T47D (cell line): ENCODE data around the gene CSNK1E.

Source experiments
- DNase-seq, 2 experiments: peaks; one replicate each; pipeline versions ENCODE4 v3.0.0 to v3.0.0-alpha.2; 2011 to 2012; ENCODE audit warnings: low read depth in 1 of 2, low spot score in 1 of 2
- JUND ChIP-seq: IDR thresholded peaks from 2 replicates; pipeline ENCODE4 v1.6.1; 2012; ENCODE audit warnings: low read depth
- in situ Hi-C: cut with HindIII; loops from 2 replicates; pipeline ENCODE4 v1.10.0; 2016; ENCODE audit warnings: low sequenced_read_pairs, low pct_unique_long_range_greater_than_20kb

CSNK1E gene

DNA sequence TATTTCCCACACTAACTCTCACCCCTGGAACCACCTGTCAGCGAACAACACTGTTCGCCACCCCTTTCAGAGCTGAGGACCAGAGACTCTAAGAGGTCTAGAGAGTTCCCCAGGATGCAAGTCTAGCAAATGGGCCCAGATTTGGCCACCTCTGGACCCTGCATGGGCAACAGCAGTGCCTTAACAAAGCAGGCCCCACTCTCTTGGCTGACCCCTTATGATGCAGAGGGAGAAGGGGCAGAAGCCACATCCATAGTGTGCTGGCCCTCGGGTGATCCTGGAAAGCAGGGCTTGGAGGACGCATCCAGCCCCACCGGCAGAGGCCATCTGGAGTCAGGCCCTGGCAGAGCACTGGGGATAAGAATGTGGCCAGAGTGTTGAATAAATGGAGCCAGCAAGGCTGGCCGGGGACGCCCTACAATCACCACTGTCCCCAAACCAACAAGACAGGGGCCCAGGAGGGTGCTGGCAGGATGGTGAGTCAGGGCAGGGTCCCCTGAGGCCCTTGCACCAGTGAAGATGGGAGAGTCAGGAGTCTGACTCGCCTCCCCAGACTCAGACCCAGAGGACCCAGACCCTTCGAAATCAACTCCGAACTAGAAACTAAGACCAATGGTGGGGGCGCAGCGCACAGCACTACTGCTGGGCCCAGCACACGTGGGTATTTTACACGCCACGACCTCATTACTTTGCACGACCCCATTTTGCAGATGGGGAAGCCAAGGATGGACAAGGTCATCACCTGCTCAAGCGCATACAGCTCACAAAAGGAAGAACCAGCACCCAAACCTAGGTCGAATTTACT is 6.5 kb downstream of the CSNK1E start:
- in situ Hi-C loops: no loop called here
- no peak for DNase-seq
- TF ChIP-seq JUND: no peak

DNA sequence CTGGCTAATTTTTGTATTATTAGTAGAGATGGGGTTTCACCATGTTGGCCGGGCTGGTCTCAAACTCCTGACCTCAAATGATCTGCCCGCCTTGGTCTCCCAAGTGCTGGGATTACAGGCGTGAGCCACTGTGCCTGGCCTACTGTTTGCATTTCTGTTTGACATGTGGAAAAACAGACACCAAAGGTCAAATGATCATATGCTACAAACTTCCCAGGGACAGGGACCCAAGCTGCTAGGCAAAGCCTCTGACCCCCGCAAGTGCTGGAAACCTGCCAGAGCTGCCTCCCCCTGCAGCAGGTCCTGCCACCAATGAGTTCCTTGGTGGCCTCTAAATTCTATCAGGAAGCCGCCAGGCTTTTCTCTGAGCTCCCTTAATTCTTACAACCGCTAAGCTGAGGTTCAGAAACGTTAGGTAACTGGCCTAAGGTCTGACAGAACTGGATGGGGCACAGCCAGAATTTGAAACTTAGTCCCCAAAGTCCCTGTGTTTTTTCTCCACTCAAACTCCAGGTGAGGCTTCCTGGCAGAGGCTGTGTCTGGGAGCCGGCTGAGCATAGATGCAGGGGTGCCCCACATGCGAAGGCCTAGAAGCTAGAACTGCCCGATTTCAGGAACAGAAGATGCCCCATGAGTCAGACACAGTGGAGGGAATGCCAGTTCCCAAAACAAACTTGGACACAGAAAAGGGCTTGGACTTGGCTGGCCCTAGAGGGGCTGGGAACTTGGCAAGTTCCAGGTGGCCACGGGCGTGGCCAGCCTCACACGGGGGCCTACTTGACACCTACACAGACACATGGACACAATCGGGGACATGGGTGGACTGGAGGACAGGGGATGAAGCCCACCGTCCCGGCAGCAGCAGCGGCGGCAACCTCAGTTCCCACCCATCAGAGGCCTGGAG is 7.4 kb downstream of the CSNK1E start:
- DNase-seq: no peak
- in situ Hi-C loops: no loop called here
- no peak for TF ChIP-seq JUND

DNA sequence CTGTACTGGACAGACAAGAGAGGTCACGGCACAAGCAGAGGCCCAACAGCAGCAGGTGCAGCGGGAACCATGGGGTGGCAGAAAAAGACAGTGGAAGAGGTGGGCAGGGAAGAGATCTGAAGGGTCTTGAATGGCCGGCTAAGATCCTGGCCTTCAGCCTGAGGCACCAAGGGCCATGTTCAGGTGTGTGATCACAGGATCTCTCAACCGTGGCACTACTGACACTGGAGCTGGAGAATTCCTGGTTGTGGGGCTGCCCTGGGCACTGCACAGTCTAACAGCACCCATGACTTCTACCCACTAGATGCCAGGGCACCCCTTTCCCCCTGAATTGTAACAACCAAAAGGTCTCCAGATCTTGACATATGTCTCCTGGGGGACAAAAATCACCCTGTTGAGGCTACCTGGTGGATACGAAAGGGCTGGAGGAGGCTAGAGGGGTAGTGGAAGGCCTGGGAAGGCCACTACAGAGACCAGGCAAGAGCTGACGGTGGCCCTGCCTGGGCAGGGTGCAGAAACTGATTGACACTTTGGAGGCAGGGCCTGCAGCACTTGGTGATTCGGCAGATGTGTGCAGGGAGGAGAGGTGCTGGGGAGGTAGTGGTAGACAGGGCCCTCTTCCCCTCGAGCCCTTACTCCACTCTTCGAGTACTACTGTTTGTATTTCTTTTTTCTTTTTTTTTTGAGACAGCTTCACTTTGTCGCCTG is 8.3 kb downstream of the CSNK1E start:
- no peak for TF ChIP-seq JUND
- DNase-seq: no peak
- in situ Hi-C loops: no loop called here

DNA sequence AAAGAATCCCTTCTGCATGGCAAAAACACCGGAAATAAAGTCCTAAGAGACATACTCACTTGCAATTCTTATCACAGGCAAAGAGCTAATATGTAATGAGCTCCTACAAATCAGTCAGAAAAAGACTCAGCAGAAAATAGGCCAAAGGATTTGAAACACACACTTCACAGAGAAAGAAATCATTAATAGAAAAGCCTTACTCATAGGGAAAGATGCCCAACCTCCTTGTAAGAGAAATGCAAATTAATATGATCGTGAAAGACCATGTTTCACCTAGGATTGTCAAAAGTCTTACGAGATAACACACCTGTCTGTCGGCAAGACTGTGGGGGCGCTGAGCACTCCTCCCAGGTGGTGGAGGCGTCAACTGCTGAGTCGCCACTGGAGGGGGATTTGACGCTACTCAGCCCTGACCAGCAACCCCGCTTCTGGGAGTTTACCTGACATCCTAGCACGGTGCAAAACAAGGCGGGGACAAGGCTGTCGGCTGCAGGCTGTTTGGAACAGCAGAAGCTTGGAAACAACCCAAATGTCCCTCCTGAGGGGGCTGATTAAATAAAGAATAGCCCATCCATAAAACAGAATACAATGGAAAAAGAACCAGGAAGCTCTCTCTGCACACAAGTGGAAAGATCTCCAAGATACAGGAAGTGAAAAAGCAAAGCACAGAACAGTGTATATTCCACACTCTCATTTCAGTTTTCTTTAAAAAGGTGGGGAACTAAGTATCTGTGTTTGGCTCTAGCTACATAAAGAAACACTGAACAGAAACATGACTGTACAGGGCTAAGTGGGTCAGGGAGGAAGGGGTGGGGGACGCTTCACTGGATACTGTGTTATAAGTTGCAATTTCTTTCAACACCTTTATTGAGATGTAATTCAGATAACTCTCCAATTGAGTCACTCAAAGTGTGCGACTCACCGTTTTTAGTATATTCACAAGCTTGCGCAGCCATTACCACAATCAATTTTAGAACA is 11.5 kb downstream of the CSNK1E start:
- DNase-seq: peak in 1 of 2 experiments; percentile 13
- TF ChIP-seq JUND: no peak
- in situ Hi-C loops: no loop called here

DNA sequence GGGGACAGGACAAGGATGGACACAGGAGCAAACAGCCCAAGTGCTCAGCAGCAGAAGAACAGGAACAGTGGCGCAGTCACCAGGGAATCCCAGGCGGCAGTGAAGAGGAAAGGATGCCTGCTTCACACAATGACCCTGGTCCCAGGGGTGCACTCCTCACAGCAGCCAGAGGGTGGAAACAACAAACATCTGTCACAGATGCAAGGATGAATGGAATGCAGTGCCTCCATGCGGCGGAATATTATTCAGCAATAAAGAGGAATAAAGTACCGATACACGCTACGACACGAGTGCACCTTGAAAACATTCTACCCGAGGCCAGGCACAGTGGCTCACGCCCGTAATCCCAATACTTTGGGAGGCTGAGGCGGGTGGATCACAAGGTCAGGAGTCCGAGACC is 12.7 kb downstream of the CSNK1E start:
- in situ Hi-C loops: no loop called here
- no peak for DNase-seq
- no peak for TF ChIP-seq JUND

DNA sequence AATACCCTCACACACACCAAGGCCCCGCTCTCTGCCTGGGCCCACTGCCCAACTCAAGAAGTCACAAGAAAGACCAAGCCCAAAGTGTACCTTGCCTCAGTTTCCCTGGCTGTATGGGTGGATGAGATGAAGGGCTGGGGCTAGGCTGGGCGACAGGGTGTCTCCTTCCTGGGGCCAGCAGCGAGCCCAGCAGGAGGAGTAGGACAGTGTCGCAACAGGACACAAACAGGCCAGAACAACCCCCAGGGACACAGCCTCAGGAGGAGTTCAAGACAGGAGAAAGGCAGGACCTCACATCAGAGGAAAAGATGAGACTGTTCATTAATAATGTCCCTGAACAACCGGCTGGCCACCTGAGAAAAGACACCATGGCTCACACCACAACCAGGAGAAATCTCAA is 13.3 kb downstream of the CSNK1E start:
- TF ChIP-seq JUND: no peak
- DNase-seq: no peak
- in situ Hi-C loops: no loop called here

DNA sequence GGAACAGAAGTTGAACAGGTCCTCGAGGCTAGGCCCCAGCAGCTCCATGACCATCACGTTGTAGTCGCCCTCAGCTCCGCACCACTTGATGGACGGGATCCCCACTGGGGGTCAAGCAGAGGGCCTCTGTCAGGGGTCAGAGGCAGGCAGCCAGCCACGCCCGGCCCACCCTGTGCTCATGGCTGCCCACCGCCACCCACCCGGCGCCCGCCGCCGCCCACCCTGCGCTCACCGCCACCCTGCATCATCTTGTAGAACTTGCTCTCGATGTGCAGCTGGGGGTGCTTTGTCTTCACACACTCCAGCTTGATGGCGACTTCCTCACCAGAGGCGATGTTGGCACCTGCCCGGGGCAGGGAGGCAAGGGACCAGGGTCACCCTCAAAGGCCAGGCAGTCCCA is 14.3 kb downstream of the CSNK1E start:
- no peak for DNase-seq
- in situ Hi-C loops: no loop called here
- TF ChIP-seq JUND: no peak

DNA sequence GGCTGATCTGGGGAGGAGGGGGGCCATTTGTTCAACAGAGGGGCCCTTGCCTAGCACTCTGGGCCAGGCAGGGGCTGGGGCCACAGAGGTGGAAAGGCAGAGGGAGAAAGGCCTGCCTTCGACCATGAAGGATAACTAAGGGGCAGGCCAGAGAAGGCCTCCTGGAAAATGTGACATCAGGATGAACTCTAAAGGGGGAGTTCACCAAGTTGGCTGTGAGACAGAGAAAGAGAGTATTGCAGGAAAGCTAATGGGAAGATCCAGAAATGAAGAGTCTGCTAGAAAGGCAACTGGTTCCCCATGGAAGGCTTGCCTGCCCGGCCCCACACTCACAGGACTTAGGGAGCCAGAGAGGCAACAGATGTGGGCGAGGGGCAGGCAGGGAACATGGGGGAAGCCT is 16.3 kb downstream of the CSNK1E start:
- no peak for TF ChIP-seq JUND
- in situ Hi-C loops: no loop called here
- no peak for DNase-seq

DNA sequence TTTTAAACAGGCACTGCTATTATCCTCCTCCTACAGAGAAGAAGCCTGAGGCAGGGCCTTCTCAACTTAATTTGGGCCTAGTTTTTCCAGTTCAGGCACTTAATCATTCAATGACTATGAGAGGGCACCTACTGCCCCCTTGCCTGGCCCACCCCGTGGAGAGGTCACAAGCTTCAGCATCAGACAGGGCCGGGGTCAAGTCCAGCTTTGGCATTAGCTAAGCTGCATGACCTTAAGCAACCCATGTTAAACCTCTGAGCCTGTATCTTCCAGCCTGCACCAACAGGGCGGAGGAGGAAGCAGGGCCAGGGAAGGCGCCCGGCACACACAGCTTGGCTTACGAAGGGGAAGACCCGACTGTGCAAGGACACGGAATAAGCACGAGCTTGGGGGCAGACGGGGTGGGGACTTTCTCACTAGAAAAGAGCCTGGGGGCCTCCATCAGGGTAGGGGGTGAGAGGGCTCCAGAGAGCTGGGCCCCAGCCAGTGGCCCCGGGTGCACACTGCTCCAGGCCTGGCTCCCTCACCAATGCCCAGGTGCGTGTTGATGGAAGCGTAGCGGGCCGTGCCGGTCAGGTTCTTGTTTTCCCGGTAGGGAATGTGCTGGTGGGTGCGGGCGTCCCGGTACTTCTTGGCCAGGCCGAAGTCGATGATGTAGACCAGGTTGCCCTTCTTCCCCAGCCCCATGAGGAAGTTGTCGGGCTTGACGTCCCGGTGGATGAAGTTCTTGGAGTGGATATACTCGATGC is 16.9 kb downstream of the CSNK1E start:
- in situ Hi-C loops: no loop called here
- no peak for DNase-seq
- no peak for TF ChIP-seq JUND

DNA sequence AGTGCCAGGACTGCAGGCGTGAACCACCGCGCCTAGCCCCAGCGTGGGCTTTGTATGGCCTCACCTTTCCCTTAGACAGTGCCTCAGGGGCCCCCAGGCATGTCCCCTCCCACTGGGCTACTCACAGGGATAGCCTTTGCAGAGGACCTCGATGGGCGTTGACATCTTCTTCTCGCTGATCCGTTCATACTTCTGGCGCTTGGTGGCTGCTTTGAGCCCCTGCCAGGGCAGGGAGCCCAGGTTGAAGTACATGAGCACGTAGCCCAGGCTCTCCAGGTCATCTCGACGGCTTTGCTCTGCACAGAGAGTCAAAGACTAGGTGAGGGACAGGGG is 17.5 kb downstream of the CSNK1E start:
- no peak for DNase-seq
- no peak for TF ChIP-seq JUND
- in situ Hi-C loops: no loop called here

DNA sequence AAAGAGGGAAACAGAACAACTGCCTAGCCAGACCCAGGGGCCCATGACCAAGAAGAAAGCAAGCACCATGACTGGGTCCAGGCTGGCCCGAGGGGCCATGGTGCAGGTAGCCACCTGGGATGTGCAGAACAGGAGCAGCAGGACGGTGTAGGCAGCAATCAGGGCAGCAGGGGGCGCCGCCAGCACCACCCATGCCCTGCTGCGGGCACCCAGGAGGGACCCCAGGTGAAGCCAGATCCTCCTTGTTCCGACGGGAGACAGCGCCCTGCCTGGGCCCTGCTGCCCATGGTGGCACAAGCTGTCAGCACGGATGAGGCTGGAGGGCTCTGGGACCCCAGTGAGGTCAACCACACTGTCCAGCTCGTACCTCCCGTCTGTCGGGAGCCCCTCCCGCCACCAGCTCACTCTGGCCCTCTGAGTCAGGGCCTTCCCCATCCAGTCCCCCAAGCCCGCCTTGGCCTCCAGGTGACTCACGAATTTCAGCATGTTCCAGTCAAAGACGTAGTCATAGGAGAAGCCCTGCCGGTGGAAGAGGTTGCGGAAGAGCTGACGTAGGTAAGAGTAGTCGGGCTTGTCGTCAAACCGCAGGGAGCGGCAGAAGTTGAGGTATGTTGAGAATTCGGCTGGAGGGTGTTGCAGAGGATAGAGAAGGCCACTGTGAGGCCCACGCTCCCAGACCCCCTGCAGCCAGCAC is 18.8 kb downstream of the CSNK1E start:
- TF ChIP-seq JUND: no peak
- in situ Hi-C loops: no loop called here
- DNase-seq: no peak
